ENCODE measurements around the gene PDCD1. TPM values are rescaled to one million over a fixed set of nuclear protein-coding genes. Genes with fewer than 3 reads are reported as not detected.

The PDCD1 gene
- total and polyA plus RNA-seq, 2 of the 13 experiments (the other 11 are each of a cell fraction or from before 2014, with no cell fraction given) = 0.04 TPM; not detected in 1

GRCh38 chr2:241867776-241868420 lies 9.2 kb upstream of the PDCD1 start:
- H3K4me3 ChIP-seq (replicated peaks in 1 of 3; ENCODE audit: insufficient read depth in 1 of 3, low read depth in 2 of 3, low read length in 3 of 3) = no peak overlapping the region
- ATAC-seq = no peak
- WGBS (ENCODE audit: low lambda C conversion rate) = 49% methylated on average over 16 of the region's 19 CpGs
- H3K36me3 ChIP-seq (replicated peaks in 1 of 2; ENCODE audit: control insufficient read depth in 1 of 2, insufficient read depth in 2 of 2, low read length in 2 of 2) = no peaks in the 10 kb centered on the region
- no peak overlapping the region for H3K27ac ChIP-seq (ENCODE audit: extremely low read length, insufficient read depth, low read length)
- no TSS peak for BruUV-seq (replicated peaks)
- POLR2A ChIA-PET = interaction anchor here (1.4 to 1.5 kb wide), 2 partner anchors 90 to 166 kb away, joined by 3 read pairs; partner anchors contain the start of gene ING5
- no peak overlapping the region for H3K9ac ChIP-seq (ENCODE audit: insufficient read depth, low read depth, low read length)
- H3K27me3 ChIP-seq (ENCODE audit: control insufficient read depth in 1 of 2, insufficient read depth in 2 of 2, low read length in 2 of 2) = peaks cover 13 to 72% of the 10 kb centered on the region in 2 experiments; a peak in 4 of 5 replicates
- H4K20me1 ChIP-seq (ENCODE audit: insufficient read depth, low read length) = 0 out of 2 replicates have a peak, but pooled peaks cover 5% of the 10 kb centered on the region
- no peaks in the 10 kb centered on the region for H3K4me1 ChIP-seq (ENCODE audit: insufficient read depth, low read length)
- DNase-seq (ENCODE audit: low spot score) = no peak
- in situ Hi-C loops (cut with HindIII; ENCODE audit: extremely low pct_ligation_motif_present, low pct_unique_long_range_greater_than_20kb) = no loop called here
- CTCF ChIA-PET (ENCODE audit: low intra/inter-chr PET ratio, low total read pairs) = no interaction called here
- no peak overlapping the region for H2AFZ ChIP-seq (ENCODE audit: low read length)
- H3K4me2 ChIP-seq (ENCODE audit: low read depth, low read length) = no peak overlapping the region
- no peaks in the 10 kb centered on the region for H3K9me3 ChIP-seq (ENCODE audit: low read length)
- FAIRE-seq = no peak
- intact Hi-C loops (cut with micrococcal nuclease; ENCODE audit: unreplicated experiment) = no loop called here
- H3K79me2 ChIP-seq (ENCODE audit: insufficient read depth, low read length) = no peaks in the 10 kb centered on the region
- TF ChIP-seq SMAD9 (CRISPR knock-in tag; IDR thresholded peaks at IDR 0.05) (no peak), ZNF784 (CRISPR knock-in tag; IDR thresholded peaks at IDR 0.05; ENCODE audit: borderline replicate concordance) (no peak), KAT8 (CRISPR knock-in tag; IDR thresholded peaks at IDR 0.05) (no peak), SRSF9 (IDR thresholded peaks at IDR 0.05; ENCODE audit: borderline replicate concordance, insufficient read depth, low read depth, low read length, poor library complexity, severe bottlenecking) (no peak), ZNF776 (CRISPR knock-in tag; IDR thresholded peaks at IDR 0.05) (no peak), ZNF460 (CRISPR knock-in tag; IDR thresholded peaks at IDR 0.05; ENCODE audit: borderline replicate concordance) (no peak), ZNF687 (CRISPR knock-in tag; IDR thresholded peaks at IDR 0.05) (no peak), ZNF577 (CRISPR knock-in tag; IDR thresholded peaks at IDR 0.05; ENCODE audit: borderline replicate concordance, low read depth) (no peak), ZMYM4 (CRISPR knock-in tag; IDR thresholded peaks at IDR 0.05) (no peak), NAIF1 (CRISPR knock-in tag; IDR thresholded peaks at IDR 0.05; ENCODE audit: borderline replicate concordance) (no peak), SKI (IDR thresholded peaks at IDR 0.05; ENCODE audit: partially characterized antibody) (no peak), ZNF691 (CRISPR knock-in tag; IDR thresholded peaks at IDR 0.05; ENCODE audit: borderline replicate concordance, low read depth) (no peak), ZMYM3 (CRISPR knock-in tag; IDR thresholded peaks at IDR 0.05) (no peak)
